Parathyroid adenoma (tissue), 2 donors: Measurements from ENCODE around the gene NOP58.
A peak's percentile ranks its signal among the peaks of the same experiment; 100 is the strongest.
"Not testable (repeated sequence)": the region's sequence is repeated elsewhere in the genome, so short reads cannot be mapped to it uniquely, and the experiment has no call there.

Experiments
- H2AFZ ChIP-seq: fragments of 300-600 bp; sonication (generic); one replicate; pipeline ENCODE4 v1.7.0; 2017; ENCODE audit warnings: antibody characterized with exemption, mild to moderate bottlenecking
- H3K27ac ChIP-seq: fragments of 300-600 bp; sonication (generic); one replicate; pipeline ENCODE4 v1.7.0; 2017
- H3K27me3 ChIP-seq: fragments of 300-600 bp; sonication (generic); one replicate; pipeline ENCODE4 v1.7.0; 2017; ENCODE audit warnings: low read length; ENCODE audit not compliant: control insufficient read depth, insufficient read depth
- H3K36me3 ChIP-seq: fragments of 300-600 bp; sonication (generic); one replicate; pipeline ENCODE4 v1.7.0; 2017; ENCODE audit warnings: low read length; ENCODE audit not compliant: control insufficient read depth, insufficient read depth
- H3K4me1 ChIP-seq: fragments of 300-600 bp; sonication (generic); one replicate; pipeline ENCODE4 v1.7.0; 2017; ENCODE audit warnings: control low read depth
- H3K4me2 ChIP-seq: fragments of 300-600 bp; sonication (generic); one replicate; pipeline ENCODE4 v1.7.0; 2017; ENCODE audit warnings: low read length
- H3K4me3 ChIP-seq: fragments of 300-600 bp; sonication (generic); one replicate; pipeline ENCODE4 v1.7.0; 2017; ENCODE audit warnings: low read depth, low read length
- H3K79me2 ChIP-seq: fragments of 300-600 bp; sonication (generic); one replicate; pipeline ENCODE4 v1.7.0; 2017; ENCODE audit warnings: control low read depth
- H3K9ac ChIP-seq: fragments of 300-600 bp; sonication (generic); one replicate; pipeline ENCODE4 v1.7.0; 2017; ENCODE audit warnings: mild to moderate bottlenecking
- H3K9me3 ChIP-seq: fragments of 300-600 bp; sonication (generic); one replicate; pipeline ENCODE4 v1.7.0; 2017; ENCODE audit warnings: low read length; ENCODE audit not compliant: control insufficient read depth
- CTCF ChIP-seq: fragments of 300-600 bp; sonication (generic); IDR thresholded peaks from one replicate; pipeline ENCODE4 v1.7.0; 2017; ENCODE audit warnings: antibody characterized with exemption, mild to moderate bottlenecking
- donor health status: primary hyperparathyroidism.

NOP58 gene

GRCh38 chr2:202270487-202270886 lies 4.9 kb downstream of the NOP58 start:
- TF ChIP-seq CTCF, result no peak
- Histone ChIP-seq H3K9ac (no peak overlapping the region), H3K4me2 (no peak overlapping the region), H3K27me3 (no peaks in the 10 kb centered on the region), H3K4me3 (no peak overlapping the region), H3K79me2 (peaks cover 60% of the 10 kb centered on the region), H3K36me3 (no peaks in the 10 kb centered on the region), H2AFZ (no peak overlapping the region), H3K9me3 (no peaks in the 10 kb centered on the region), H3K4me1 (peaks cover 6% of the 10 kb centered on the region), H3K27ac (no peak overlapping the region)

- not testable (repeated sequence) for H3K36me3 ChIP-seq, H2AFZ ChIP-seq, H3K9me3 ChIP-seq, H3K27ac ChIP-seq, H3K4me3 ChIP-seq, H3K27me3 ChIP-seq, H3K4me2 ChIP-seq, H3K4me1 ChIP-seq, H3K9ac ChIP-seq
- peaks cover 28% of the 10 kb centered on the region for H3K79me2 ChIP-seq
Observed at GRCh38 chr2:202276078-202276720, 10.6 kb downstream of the NOP58 start.

GRCh38 chr2:202278036-202278760 lies 12.6 kb downstream of the NOP58 start:
- no peaks in the 10 kb centered on the region for H3K36me3 ChIP-seq
- no peaks in the 10 kb centered on the region for H3K27me3 ChIP-seq
- H3K4me1 ChIP-seq, result no peaks in the 10 kb centered on the region
- H3K9me3 ChIP-seq, result no peaks in the 10 kb centered on the region
- no peak overlapping the region for H2AFZ ChIP-seq
- peaks cover 18% of the 10 kb centered on the region for H3K79me2 ChIP-seq
- TF ChIP-seq CTCF, result no peak
- no peak overlapping the region for H3K27ac ChIP-seq
- no peak overlapping the region for H3K4me3 ChIP-seq
- H3K9ac ChIP-seq, result no peak overlapping the region
- H3K4me2 ChIP-seq, result no peak overlapping the region

GRCh38 chr2:202278944-202279343 lies 13.4 kb downstream of the NOP58 start:
- no peak overlapping the region for H3K4me3 ChIP-seq
- peaks cover 20% of the 10 kb centered on the region for H3K79me2 ChIP-seq
- peak; percentile 31 for TF ChIP-seq CTCF
- no peak overlapping the region for H2AFZ ChIP-seq
- H3K36me3 ChIP-seq, result no peaks in the 10 kb centered on the region
- no peak overlapping the region for H3K27ac ChIP-seq
- no peak overlapping the region for H3K9ac ChIP-seq
- H3K9me3 ChIP-seq, result no peaks in the 10 kb centered on the region
- no peak overlapping the region for H3K4me2 ChIP-seq
- no peaks in the 10 kb centered on the region for H3K4me1 ChIP-seq
- no peaks in the 10 kb centered on the region for H3K27me3 ChIP-seq

- H3K4me2 ChIP-seq, result no peak overlapping the region
- H3K27me3 ChIP-seq, result no peaks in the 10 kb centered on the region
- H3K4me1 ChIP-seq, result no peaks in the 10 kb centered on the region
- no peaks in the 10 kb centered on the region for H3K36me3 ChIP-seq
- no peak for TF ChIP-seq CTCF
- no peak overlapping the region for H3K9ac ChIP-seq
- H2AFZ ChIP-seq, result no peak overlapping the region
- no peak overlapping the region for H3K4me3 ChIP-seq
- H3K27ac ChIP-seq, result no peak overlapping the region
- no peaks in the 10 kb centered on the region for H3K9me3 ChIP-seq
- peaks cover 5% of the 10 kb centered on the region for H3K79me2 ChIP-seq
Observed at GRCh38 chr2:202286595-202286994, 21.0 kb downstream of the NOP58 start.
